T47D (cell line): ENCODE measurements around the gene SLC5A6.
A peak's percentile ranks its signal among the peaks of the same experiment; 100 is the strongest.
"Not testable (repeated sequence)": the region's sequence is repeated elsewhere in the genome, so short reads cannot be mapped to it uniquely, and the experiment has no call there.

Experiments used
- DNase-seq, 2 experiments: peaks; one replicate each; pipeline versions ENCODE4 v3.0.0 to v3.0.0-alpha.2; 2011 to 2012; ENCODE audit warnings: low read depth in 1 of 2, low spot score in 1 of 2
- JUND ChIP-seq: IDR thresholded peaks from 2 replicates; pipeline ENCODE4 v1.6.1; 2012; ENCODE audit warnings: low read depth
- in situ Hi-C: cut with HindIII; loops from 2 replicates; pipeline ENCODE4 v1.10.0; 2016; ENCODE audit warnings: low sequenced_read_pairs, low pct_unique_long_range_greater_than_20kb

The SLC5A6 gene

DNA sequence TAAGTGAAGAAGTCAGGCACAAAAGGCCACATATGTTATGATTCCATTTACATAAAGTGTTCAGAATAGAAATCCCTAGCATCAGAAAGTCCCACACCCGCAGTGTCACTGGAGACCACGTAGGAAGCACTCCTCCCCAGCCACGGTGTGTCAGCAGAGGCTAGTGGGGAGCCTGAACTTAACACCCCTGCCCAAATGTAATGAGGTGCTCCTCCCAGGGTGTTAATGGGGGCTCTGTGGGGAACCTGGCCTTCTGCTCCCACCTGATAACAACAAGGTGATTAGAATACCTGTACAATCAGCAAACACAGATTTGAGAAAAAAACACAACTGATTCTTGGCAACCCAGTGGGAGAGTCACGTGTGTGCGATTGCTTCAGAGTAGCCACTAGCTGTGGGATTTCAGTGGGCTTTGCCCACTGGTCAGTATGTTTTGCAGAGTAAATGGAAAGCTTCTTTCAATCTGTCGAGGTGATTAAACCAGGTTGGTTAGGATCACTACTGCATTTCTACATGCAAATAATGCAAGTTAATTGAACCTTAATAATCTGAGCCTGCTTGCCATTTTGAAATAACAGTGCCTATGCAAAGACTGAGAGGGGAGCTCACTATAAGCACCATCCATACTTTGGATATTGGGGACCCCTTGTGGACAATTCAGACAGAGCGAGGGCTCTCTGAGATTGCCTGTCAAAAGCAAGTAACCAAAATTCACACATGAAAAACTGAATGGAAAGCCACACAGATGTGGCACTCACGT, 20.8 kb downstream of the SLC5A6 start:
- in situ Hi-C loops = no loop called here
- TF ChIP-seq JUND = no peak
- DNase-seq = peak in 1 of 2 experiments; percentile 71

GRCh38 chr2:27189989-27190388, 22.1 kb downstream of the SLC5A6 start:
- no peak for DNase-seq
- in situ Hi-C loops = no loop called here
- TF ChIP-seq JUND = no peak

GRCh38 chr2:27186613-27187345, 25.3 kb downstream of the SLC5A6 start:
- no peak for DNase-seq
- no peak for TF ChIP-seq JUND
- in situ Hi-C loops = no loop called here

DNA sequence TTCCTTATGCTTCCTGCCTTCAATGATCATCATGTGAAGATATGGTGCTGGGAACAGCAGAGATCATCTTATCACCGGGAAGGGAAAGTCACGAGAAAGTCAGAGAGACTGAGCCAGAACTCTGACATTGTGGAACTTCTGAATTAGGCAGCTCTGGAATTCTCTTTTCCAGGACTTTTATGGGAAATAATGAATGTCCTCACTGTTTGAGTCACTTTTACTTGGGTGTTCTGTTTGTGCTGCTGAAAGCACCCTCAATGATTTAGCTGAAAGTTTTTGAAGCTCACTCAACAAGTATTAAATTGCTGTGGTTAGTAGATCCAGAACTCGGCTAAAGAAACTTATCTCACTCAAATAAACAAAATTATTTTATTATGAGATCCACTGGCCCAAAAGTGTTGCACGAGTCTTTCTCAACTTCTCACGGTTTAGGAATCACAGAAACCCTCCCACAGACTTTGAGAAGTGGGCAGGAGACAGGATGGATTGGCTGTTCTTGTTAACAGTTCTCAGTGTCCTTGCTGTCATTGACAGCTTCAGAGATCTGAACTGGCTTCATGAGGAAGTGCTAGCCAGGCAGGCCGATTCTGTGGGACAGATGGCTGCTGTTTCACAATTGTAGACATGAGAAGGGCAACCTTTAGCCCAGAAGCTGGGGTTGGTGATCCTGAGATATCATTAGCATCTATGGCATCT, 26.6 kb downstream of the SLC5A6 start:
- no peak for DNase-seq
- in situ Hi-C loops = no loop called here
- no peak for TF ChIP-seq JUND

DNA sequence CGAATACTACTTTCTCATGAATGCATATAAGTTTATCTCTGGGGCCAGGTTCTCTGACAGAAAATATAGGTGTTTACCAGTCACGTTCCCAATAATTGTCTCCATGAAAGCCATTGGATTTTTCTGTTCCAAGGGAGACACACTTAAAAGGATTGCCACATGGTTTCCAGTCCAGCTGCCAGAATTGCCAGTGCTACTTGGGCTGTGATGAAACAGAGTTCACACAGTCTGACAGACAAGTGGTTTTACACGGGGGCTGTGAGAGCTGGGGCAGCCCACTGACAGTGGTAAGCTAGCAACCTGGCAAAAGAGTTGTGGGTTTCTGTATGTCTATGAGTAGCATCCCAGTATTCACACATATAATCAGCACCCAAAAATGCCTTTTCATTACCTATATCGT, 28.0 kb downstream of the SLC5A6 start:
- no peak for TF ChIP-seq JUND
- DNase-seq = no peak
- in situ Hi-C loops = no loop called here

- no peak for DNase-seq
- in situ Hi-C loops = no loop called here
- no peak for TF ChIP-seq JUND
Observed at GRCh38 chr2:27182346-27182745, 29.7 kb downstream of the SLC5A6 start.

DNA sequence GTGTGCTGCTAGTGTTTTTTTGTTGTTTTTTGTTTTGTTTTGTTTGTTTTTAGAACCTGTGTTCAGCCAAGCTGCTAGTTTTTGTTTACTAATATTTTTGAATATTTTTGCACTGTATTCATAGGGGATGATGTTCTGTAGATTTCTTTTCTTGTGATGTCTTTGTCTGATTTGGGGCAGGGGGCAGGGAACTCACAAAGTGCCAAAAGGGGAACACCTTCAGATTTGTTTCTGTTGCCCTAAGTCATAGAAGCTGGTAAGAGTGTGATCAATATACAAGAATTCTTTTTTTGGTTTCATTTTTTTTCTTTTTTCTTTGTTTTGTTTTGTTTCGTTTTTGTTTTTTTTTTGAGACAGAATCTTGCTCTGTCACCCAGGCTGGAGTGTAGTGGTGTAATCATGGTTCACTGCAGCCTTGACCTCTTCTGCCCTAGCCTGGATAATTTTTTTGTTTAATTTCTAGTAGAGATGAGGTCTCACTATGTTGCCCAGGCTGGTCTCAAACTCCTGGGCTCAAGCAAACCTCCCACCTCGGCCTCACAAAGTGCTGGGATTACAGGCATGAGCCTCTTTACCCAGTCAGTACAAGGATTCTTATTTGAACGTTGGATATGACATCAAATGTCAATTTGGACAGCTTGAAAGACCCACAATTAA, 32.6 kb downstream of the SLC5A6 start:
- no peak for TF ChIP-seq JUND
- no peak for DNase-seq
- in situ Hi-C loops = no loop called here

GRCh38 chr2:27178469-27178868, 33.6 kb downstream of the SLC5A6 start:
- no peak for TF ChIP-seq JUND
- DNase-seq = no peak
- in situ Hi-C loops = no loop called here

DNA sequence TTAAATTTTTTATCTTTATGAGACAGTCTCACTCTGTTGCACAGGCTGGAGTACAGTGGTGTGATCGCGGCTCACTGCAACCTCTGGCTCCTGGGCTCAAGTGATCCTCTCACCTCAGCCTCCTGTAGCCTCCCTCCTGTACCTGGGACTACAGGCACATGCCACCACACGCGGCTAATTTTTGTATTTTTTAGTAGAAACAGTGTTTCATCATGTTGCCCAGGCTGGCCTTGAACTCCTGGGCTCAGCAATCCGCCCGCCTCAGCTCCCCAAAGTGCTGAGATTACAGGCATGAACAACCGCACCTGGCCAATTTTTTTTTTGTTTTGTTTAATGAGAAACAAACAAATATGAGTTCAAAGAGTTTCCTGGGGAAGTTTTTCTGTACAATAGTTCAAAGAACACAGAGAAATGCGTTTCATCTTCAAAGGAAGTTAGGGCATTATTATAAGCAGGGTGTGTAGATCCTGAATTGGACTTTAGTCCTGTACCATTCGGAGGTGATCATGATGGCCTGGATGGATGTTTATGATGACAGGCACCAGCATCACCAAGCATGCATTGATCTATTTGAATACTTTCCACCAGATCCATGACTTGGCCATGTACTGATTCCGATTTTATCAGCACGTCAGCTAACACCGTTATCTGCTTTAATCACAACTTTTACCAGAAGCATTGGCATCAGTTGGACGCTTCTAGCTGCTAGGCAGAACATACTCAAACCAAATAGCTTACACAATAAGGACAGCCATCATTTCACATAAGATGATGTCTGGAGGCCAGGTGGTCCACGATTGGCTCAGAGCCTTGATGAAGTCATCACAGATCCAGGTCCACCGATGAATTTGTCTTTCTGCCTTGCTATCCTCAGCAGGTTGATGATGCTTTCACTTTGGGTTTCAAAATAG, 34.4 kb downstream of the SLC5A6 start:
- in situ Hi-C loops = no loop called here

DNA sequence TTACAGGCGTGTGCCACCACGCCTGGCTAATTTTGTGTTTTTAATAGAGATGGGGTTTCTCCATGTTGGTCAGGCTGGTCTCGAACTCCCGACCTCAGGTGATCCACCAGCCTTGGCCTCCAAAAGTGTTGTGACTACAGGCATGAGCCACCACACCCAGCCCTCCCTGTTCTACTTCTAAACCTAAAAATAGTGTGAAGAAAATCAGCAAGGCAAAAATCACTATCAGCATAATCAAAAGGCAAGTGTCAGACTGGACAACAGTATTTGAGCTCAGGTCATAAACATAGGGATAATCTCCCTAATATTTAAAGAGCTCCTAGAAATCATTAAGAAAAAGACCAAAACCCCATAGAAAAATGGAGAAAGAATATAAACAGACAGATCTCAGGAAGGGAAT, 36.3 kb downstream of the SLC5A6 start:
- in situ Hi-C loops, DNase-seq: not testable (repeated sequence)

More for the DNA sequence above, 34.4 kb downstream of the SLC5A6 start:
- no peak for TF ChIP-seq JUND
- DNase-seq = no peak

- in situ Hi-C loops = no loop called here
- DNase-seq = no peak
- no peak for TF ChIP-seq JUND
Observed at GRCh38 chr2:27175330-27175729, 36.7 kb downstream of the SLC5A6 start.

- no peak for DNase-seq
- TF ChIP-seq JUND = no peak
- in situ Hi-C loops = no loop called here
Observed at GRCh38 chr2:27174638-27175037, 37.4 kb downstream of the SLC5A6 start.
